ENCODE data around the gene MACROH2A2. TPM values are rescaled to one million over a fixed set of nuclear protein-coding genes. Genes with fewer than 3 reads are reported as not detected.

Gene MACROH2A2
- total and polyA plus RNA-seq, 2 of the 8 experiments (the other 6 are each of a cell fraction or from before 2014, with no cell fraction given) = 7.9 to 9.3 TPM

DNA sequence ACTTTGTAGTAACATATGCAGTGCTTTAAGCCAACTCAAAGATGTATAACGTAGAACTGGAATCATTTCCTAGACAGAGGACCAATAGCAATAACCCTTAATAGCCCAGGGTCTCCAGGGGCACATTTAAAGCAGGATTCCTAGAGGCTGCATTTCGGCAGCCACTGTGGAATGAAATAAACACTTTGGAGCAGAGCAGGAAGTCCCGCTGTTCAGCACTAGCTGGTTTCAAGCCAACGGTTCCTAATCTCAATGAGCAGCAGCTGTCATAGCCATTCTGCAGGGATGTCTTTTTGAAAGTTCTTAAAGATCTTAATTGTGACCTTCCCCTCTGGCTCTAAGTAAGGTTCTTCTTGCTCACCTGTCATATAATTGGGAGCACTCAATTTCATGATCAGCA is 18.4 kb upstream of the MACROH2A2 start (continued):
- TF ChIP-seq, protein P1, sequence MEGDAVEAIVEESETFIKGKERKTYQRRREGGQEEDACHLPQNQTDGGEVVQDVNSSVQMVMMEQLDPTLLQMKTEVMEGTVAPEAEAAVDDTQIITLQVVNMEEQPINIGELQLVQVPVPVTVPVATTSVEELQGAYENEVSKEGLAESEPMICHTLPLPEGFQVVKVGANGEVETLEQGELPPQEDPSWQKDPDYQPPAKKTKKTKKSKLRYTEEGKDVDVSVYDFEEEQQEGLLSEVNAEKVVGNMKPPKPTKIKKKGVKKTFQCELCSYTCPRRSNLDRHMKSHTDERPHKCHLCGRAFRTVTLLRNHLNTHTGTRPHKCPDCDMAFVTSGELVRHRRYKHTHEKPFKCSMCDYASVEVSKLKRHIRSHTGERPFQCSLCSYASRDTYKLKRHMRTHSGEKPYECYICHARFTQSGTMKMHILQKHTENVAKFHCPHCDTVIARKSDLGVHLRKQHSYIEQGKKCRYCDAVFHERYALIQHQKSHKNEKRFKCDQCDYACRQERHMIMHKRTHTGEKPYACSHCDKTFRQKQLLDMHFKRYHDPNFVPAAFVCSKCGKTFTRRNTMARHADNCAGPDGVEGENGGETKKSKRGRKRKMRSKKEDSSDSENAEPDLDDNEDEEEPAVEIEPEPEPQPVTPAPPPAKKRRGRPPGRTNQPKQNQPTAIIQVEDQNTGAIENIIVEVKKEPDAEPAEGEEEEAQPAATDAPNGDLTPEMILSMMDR (IDR thresholded peaks at IDR 0.05; ENCODE audit: control extremely low read depth in 1 of 3, insufficient read depth in 1 of 3, low read depth in 1 of 3, low read length in 3 of 3) = no peak
- TF ChIP-seq CTBP2 (IDR thresholded peaks at IDR 0.05; ENCODE audit: borderline replicate concordance, insufficient read depth, insufficient read length, low read length) (no peak), SIX5 (IDR thresholded peaks at IDR 0.05; ENCODE audit: low read depth, low read length) (no peak), RXRA (IDR thresholded peaks at IDR 0.05; ENCODE audit: insufficient read depth, low read depth, low read length) (no peak), TCF12 (IDR thresholded peaks at IDR 0.05; ENCODE audit: low read depth, low read length) (no peak)
